Epidermal melanocyte (primary cell): ENCODE measurements around the gene MAP3K9.

Source experiments
- DNase-seq: peaks from one replicate; pipeline ENCODE4 v3.0.0; 2011; ENCODE audit warnings: low spot score; ENCODE audit not compliant: insufficient read length

The MAP3K9 gene

DNA sequence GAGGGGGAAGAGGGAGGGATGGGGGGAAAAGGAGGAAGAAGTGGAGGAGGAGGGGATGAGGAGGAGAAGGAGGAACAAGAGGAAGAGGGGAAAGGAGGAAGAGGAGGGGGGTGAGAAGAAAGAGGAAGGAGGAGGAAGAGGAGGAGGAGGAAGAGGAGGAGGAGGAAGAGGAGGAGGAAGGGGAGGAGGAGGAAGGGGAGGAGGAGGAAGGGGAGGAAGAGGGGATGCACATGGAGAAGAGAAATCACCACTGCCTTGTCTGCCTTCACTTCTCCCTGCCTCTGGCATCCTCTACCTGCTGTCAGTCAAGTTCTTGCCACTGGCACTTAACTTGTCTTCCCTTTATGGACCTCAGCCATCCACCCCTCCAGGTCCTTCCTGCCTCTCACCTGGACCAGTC, 107.7 kb downstream of the MAP3K9 start:
- DNase-seq = no peak

DNA sequence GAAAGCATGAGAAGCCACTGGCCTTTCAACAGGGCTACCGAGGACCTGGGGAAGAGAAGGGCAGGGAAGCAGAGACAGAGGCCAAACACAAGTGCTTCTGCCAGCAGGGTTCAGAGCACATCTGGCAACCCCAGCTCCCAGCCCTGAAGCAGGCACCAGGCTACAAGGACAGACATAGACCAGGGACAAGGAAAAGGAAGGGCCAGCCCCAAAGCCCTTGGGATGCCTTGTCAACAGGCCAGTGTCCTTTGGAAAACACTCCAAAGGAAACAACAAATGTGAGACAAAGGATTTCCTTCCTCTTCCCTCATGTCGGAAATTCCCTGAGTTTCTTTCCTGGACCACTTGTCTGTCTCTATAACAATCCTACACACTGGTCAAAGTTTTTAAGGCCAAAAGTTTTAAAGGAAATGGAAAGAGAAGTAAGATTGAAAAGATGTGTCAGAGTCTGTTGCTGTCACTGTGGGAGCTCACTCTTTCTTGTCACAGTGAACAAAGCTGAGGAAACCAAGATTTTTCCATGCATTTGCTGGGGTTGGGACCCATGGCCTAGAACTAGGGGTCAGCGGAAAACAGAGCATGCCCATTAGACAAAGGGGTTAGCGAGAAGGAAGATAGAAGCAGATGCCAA, 108.2 kb downstream of the MAP3K9 start:
- DNase-seq = no peak

GRCh38 chr14:70699646-70700045, 109.7 kb downstream of the MAP3K9 start:
- DNase-seq = no peak

- no peak for DNase-seq
Observed at GRCh38 chr14:70698288-70698687, 111.0 kb downstream of the MAP3K9 start.

- no peak for DNase-seq
Observed at GRCh38 chr14:70697701-70698100, 111.6 kb downstream of the MAP3K9 start.

GRCh38 chr14:70696026-70696425, 113.3 kb downstream of the MAP3K9 start:
- no peak for DNase-seq

GRCh38 chr14:70692210-70692609, 117.1 kb downstream of the MAP3K9 start:
- DNase-seq = no peak

DNA sequence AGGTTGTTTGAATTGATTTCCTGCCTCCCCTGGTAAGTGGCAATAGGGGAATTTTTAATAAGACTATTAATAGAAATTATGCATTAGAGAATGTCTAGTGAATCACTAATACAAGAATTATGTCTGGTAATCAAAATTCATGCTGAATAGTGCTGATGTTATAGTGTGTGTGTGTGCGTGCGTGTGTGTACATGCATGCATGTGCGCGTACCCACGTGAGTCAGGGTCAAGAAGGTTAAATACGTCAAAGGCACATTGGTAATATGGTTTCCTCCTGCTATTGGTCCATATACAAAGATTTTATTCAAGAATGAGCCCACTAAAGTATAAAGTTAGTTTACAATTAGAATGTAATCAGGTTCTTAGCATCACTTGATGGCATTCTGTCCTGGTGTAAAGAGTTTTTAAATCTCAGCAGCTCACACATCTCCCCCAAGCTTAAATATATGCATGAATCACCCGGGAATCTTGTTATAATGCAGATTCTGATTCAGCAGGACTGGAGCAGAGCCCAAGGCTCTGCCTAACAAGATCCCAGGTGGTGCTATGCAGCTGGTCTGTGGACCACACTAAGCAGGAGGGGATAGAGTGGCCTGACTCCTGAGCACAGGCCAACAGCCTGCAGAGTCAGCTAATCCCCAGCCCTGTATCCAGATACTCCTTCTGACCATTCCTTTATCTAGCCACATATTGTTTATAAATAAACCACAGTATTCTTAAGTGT, 123.7 kb downstream of the MAP3K9 start:
- DNase-seq = no peak

DNA sequence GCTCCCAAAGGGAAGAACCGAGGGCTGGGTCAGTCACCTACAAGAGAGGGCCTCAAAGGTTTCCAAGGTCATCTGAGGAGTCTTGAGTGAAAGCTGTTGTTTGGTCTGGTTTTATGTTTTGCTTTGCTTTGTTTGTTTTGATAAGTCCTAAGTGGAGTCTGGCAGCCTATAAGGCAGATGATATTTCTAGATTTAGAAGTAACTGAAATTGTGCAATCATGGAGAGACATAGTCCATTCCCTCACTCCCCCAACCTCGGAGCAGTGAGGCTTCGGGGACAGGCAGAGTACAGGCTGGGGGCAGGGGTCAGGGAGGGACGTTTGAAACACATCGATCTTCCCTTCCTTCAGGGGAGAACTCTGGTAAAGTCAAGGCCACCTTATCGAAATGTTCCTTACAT, 125.3 kb downstream of the MAP3K9 start:
- no peak for DNase-seq

- no peak for DNase-seq
Observed at GRCh38 chr14:70680748-70681147, 128.6 kb downstream of the MAP3K9 start.

GRCh38 chr14:70677341-70677740, 132.0 kb downstream of the MAP3K9 start:
- DNase-seq = no peak
